Posterior cingulate gyrus (tissue), 11 donors: ENCODE measurements around the gene ZNF248.
"Not testable (repeated sequence)": the region's sequence is repeated elsewhere in the genome, so short reads cannot be mapped to it uniquely, and the experiment has no call there.

Experiments
- DNase-seq, 10 donors: peaks; one replicate each; pipeline versions ENCODE4 v3.0.0 to v3.0.0-alpha.2; 2020 to 2021; ENCODE audit warnings: mixed read lengths in 3 of 10
- intact Hi-C: fragments of 100-400 bp; cut with DNase I; formaldehyde crosslinking; loops from one replicate; pipeline ENCODE4 v1.15.1; 2023

Gene ZNF248

GRCh38 chr10:37857287-37858211, at the start of gene ZNF248:
Gene ZNF248 (minus strand): TSS chr10:37857610. CDS start chr10:37856310, 1,300 bp downstream.
- intact Hi-C loops: loop anchor here (1.0 to 2.0 kb wide), 3 partner anchors 119 to 237 kb away; partner anchors contain the start of genes ZNF25, ZNF33A and ZNF37A
- peak; percentile 91 to 99 (median 95) for DNase-seq

GRCh38 chr10:37906382-37906781, 49.0 kb upstream of the ZNF248 start:
- intact Hi-C loops: no loop called here
- no peak for DNase-seq

- intact Hi-C loops: no loop called here
- no peak for DNase-seq
These were observed 39.0 kb upstream of the ZNF248 start for GRCh38 chr10:37896436-37896835.

DNA sequence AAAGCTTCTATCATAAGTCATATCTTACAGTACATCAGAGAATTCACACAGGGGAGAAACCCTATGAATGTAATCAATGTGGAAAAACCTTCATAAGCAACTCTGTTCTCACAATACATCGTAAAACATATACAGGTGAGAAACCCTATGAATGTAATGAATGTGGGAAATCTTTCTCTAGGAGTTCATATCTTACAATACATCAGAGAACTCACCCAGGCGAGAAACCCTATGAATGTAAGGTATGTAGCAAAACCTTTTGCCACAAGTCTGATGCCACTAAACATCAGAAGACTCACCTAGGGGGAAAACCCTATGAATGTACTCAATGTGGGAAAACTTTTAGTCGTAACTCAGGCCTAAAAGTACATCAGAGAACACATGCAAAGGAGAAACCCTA, 38.3 kb upstream of the ZNF248 start:
- DNase-seq: no peak
- intact Hi-C loops: no loop called here

DNA sequence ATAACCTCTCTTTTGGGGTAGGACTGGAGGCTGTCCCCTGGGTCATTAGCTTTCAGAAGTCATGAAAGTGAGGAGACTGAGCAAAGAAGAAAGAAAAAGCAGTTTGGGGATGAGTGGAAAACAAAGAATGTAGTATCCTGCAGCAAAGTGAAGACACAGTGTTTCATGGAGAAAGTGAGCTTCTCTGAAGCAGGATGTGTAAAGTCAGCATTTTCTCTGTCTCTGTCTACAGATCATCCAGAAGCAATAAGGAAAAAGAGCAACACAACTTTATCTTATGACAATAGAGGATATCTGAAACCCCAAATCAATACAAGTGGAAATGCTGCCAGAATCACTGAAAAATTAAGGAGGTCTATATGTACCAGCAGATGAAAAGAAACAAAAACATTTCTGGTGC, 28.4 kb upstream of the ZNF248 start:
- intact Hi-C loops: no loop called here
- DNase-seq: no peak

DNA sequence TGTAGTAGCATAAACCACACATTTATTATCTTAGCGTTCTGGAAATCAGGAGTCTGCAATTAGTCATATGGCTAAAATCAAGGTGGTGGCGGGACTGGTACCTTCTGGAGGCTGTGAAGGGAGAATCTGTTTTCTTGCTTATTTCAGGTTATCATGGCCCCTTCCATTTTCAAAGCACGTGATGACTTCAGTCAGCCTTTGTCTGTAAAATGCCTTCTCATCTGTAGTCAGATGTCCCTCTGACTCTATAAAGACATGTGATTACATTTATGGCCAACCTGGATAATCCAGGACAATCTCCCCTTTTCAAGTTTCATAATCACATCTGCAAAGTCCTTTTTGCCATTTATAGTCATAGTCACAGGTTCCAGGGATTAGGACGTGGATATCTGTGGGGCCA, 15.5 kb upstream of the ZNF248 start:
- DNase-seq: no peak
- intact Hi-C loops: no loop called here

- intact Hi-C loops: no loop called here
- no peak for DNase-seq
These were observed 14.9 kb upstream of the ZNF248 start for GRCh38 chr10:37872283-37872682.

- intact Hi-C loops: no loop called here
- no peak for DNase-seq
These were observed 14.3 kb upstream of the ZNF248 start for GRCh38 chr10:37871568-37872251.

DNA sequence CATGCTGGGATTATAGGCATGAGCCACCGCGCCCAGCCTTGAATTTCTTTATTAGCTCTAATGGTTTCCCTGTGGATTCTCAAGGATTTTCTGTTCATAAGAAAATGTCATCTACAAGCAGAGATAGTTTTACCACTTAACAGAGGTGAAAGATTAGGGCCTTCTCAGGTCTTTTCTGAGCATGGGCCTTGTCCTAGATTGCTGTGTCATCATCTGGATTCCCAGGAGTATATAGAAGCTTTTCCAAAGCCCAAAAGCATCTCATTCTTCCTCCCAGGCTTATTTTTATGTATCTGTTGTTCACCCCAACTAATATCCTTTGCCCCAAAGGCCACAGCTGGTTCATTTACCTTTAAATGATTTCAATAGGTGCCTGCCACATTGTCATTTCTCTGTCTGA, 13.7 kb upstream of the ZNF248 start:
- no peak for DNase-seq
- intact Hi-C loops: no loop called here

GRCh38 chr10:37868796-37869195, 11.4 kb upstream of the ZNF248 start:
- intact Hi-C loops: no loop called here
- no peak for DNase-seq

DNA sequence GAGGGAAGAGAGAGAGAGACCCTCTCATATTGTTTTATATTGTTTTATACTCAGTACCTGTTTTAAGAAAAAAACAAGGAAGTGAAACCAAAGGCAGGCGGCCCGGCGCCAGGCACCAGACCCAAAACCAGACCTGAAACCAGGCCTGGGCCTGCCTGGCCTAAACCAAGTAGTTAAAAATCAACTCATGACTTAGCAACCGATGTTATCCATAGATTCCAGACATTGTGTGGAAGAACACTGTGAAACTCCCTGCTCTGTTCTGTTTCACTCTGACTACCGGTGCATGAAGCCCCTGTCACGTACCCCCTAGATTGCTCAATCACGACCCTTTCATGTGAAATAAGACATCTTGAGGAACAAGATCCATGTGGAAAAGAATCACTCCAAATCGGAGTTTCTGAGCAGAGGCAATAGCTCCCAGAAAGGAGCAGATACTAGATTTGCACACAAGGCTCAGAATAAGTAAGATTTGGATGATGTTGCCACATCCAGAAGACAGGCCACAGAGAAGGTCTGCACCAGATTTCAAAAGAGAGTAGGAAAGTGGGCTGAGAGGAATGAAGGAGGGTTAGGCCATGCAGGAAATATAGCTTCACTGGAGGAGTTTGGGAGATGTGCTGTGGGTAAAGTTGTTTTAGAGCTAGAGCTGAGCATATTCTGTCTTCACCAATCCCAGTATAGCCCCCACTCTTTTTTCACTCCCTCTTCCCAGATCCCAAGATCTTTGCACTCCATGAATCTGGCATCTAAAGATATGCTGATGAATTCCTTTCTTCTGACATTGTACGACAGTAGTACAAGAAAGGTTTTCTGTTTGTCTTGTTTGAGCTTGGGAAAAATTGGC, 8.8 kb upstream of the ZNF248 start:
- intact Hi-C loops: no loop called here
- no peak for DNase-seq

- intact Hi-C loops: no loop called here
- no peak for DNase-seq
These were observed 7.9 kb upstream of the ZNF248 start for GRCh38 chr10:37865264-37865663.

GRCh38 chr10:37860494-37861190, 3.2 kb upstream of the ZNF248 start:
- intact Hi-C loops: no loop called here
- DNase-seq: no peak

- DNase-seq, intact Hi-C loops: not testable (repeated sequence)
These were observed 1.9 kb upstream of the ZNF248 start for GRCh38 chr10:37859270-37859669.

DNA sequence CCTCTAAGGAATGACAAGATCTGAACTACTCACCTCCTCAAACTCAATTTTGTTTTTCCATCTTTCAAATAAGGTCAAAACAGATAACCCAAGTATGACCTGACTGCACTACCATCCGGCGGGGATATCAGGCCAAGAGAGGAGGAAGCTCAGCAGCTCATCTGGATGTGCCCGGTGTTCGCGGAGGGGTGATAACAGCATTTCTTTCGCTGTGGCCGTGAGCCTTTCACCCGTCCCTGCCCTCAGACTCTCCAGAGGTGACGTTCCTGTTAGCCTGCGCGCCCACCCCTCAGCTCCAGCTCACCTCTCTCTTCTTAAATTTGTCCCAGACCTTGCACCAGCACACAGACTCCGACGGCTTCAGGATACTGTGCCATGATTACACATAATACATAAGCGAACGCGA, 526 bp downstream of the ZNF248 start:
- intact Hi-C loops: loop anchor here (1.0 to 2.0 kb wide), 3 partner anchors 119 to 238 kb away; partner anchors contain the start of genes ZNF25, ZNF33A and ZNF37A
- peak in 7 of 10 donors; percentile 10 to 83 (median 22) for DNase-seq

DNA sequence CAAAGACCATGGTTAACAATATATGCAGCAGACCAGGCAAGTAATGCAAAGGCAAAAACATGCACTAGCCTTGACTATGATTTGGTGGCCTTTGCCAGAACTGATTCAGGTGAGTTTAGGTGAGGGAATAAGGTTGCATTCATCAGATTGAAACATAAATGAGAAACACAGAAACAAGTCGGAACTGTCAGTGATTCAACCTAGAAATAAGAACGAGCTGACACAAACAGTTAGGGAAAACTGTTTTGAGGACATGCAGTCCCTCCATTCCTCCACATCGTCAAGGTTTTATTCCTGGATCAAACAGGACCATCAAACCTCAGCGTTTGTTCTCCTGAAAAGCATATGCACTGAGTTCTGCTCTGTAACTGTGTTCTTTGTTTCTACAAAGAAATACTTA, 1.8 kb downstream of the ZNF248 start:
- intact Hi-C loops: loop anchor here (2.0 kb wide), 2 partner anchors 155 to 239 kb away; partner anchors contain the start of genes ZNF33A and ZNF37A
- DNase-seq: no peak

DNA sequence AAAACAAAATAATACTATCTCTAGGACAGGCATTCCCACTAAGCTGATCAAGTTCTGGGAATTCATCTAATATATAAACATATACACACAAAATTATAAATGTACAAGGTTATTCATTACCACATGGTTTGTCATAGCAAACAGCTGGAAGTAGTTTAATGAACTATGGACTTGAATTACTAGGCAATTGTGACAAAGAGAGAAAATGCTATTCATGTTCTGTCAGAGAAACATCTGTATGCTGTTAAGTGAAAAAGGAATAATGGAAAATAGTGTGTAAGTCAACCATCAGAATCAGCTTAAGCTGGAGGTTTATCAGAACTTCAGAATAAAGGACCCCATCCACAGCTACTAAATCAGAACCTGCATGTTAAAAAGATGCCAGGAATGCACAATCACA, 2.8 kb downstream of the ZNF248 start:
- intact Hi-C loops: no loop called here
- no peak for DNase-seq

DNA sequence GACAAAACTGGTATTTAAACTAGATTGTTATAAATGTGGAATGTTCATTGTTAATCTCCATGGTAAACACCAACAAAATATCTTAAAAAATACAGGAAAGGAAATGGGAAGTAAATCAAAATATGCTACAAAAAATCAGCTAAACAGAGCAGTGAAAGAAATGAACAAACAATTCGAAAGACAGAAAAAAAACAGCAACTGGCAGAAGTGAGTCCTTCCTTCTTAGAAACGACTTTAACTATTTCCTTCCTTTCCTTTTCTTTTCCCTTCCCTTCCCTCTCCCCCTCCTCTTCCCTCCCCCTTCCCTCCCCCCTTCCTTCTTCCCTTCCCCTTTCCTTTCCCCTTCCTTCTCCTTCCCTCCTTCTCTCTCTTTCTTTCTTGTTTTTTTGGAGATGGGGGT, 12.8 kb downstream of the ZNF248 start:
- no peak for DNase-seq
- intact Hi-C loops: no loop called here

- intact Hi-C loops: no loop called here
- no peak for DNase-seq
These were observed 18.2 kb downstream of the ZNF248 start for GRCh38 chr10:37839243-37839642.
